Measurements from ENCODE around the gene VCAM1. TPM values are rescaled to one million over a fixed set of nuclear protein-coding genes. Genes with fewer than 3 reads are reported as not detected.

Gene VCAM1
- total and polyA plus RNA-seq, 7 experiments from 2014 or later: not detected

DNA sequence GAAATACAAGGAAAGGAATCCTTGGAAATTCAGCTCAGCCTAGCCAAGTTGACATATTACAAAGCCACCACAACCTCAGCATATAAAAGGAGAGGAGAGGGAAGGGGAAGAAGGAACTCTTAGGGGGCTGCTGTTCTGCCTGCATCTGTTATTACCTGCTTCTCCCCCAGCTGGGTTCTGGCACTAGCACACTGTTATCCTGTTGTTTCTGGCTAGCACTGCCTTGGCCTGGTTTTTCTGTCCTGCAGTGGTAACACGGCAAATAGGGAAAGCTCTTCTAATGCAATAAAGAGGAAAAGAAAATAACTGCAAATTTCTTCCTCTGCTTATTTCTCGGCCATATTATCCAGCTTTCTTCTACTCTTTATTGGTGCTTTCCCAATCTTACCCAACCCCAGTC lies 16.5 kb upstream of the VCAM1 start:
- H3K36me3 ChIP-seq (ENCODE audit: control insufficient read depth in 2 of 3, insufficient read depth in 3 of 3, low read length in 3 of 3): no peaks in the 10 kb centered on the region
- intact Hi-C loops (cut with micrococcal nuclease): no loop called here
- H3K27ac Mint-ChIP-seq: no peak overlapping the region
- H3K27me3 ChIP-seq (ENCODE audit: control insufficient read depth in 2 of 2, insufficient read depth in 2 of 2, low read length in 2 of 2): no peaks in the 10 kb centered on the region
- peaks cover 2 to 55% (median 32%) of the 10 kb centered on the region in 5 donors for H3K27me3 Mint-ChIP-seq
- H3K4me1 ChIP-seq (ENCODE audit: control insufficient read depth in 2 of 2, insufficient read depth in 2 of 2, low read length in 2 of 2): no peaks in the 10 kb centered on the region
- ChIA-PET POLR2A (no interaction called here), CTCF (no interaction called here)
- DNase-seq (no peak), ATAC-seq (no peak)
- no peaks in the 10 kb centered on the region for H3K9me3 ChIP-seq (ENCODE audit: control insufficient read depth in 2 of 3, low read length in 3 of 3)
- peak overlapping the region in 1 of 10 donors; percentile 17 for H3K4me3 Mint-ChIP-seq
- H3K27ac ChIP-seq (ENCODE audit: low read depth, low read length): no peak overlapping the region
- H3K36me3 Mint-ChIP-seq: peaks cover 0 to 9% (median 0%) of the 10 kb centered on the region in 5 donors
- H3K4me3 ChIP-seq (ENCODE audit: low read length): no peak overlapping the region
- H3K4me1 Mint-ChIP-seq: peaks cover 0 to 1% (median 0%) of the 10 kb centered on the region in 7 donors
- peaks cover 0 to 15% (median 4%) of the 10 kb centered on the region in 11 donors for H3K9me3 Mint-ChIP-seq

- H3K36me3 Mint-ChIP-seq: peaks cover 0 to 8% (median 0%) of the 10 kb centered on the region in 5 donors
- peaks cover 2 to 48% (median 29%) of the 10 kb centered on the region in 5 donors for H3K27me3 Mint-ChIP-seq
- POLR2A ChIA-PET: no interaction called here
Observed at GRCh38 chr1:100703716-100704115, 15.8 kb upstream of the VCAM1 start.

GRCh38 chr1:100704473-100704872 lies 15.1 kb upstream of the VCAM1 start:
- Mint-ChIP-seq H3K27me3 (peaks cover 0 to 43% (median 24%) of the 10 kb centered on the region in 5 donors), H3K4me1 (peaks cover 0 to 1% (median 0%) of the 10 kb centered on the region in 7 donors), H3K36me3 (peaks cover 0 to under 1% (median 0%) of the 10 kb centered on the region in 5 donors), H3K9me3 (peaks cover 0 to 2% (median 0%) of the 10 kb centered on the region in 11 donors), H3K27ac (no peak overlapping the region), H3K4me3 (no peak overlapping the region)
- Histone ChIP-seq H3K4me1 (ENCODE audit: control insufficient read depth in 2 of 2, insufficient read depth in 2 of 2, low read length in 2 of 2) (no peaks in the 10 kb centered on the region), H3K27ac (ENCODE audit: low read depth, low read length) (no peak overlapping the region), H3K36me3 (ENCODE audit: control insufficient read depth in 2 of 3, insufficient read depth in 3 of 3, low read length in 3 of 3) (no peaks in the 10 kb centered on the region), H3K27me3 (ENCODE audit: control insufficient read depth in 2 of 2, insufficient read depth in 2 of 2, low read length in 2 of 2) (no peaks in the 10 kb centered on the region), H3K9me3 (ENCODE audit: control insufficient read depth in 2 of 3, low read length in 3 of 3) (no peaks in the 10 kb centered on the region), H3K4me3 (ENCODE audit: low read length) (no peak overlapping the region)
- ATAC-seq (no peak), DNase-seq (no peak)
- intact Hi-C loops (cut with micrococcal nuclease): no loop called here
- ChIA-PET POLR2A (no interaction called here), CTCF (no interaction called here)

More at GRCh38 chr1:100703716-100704115, 15.8 kb upstream of the VCAM1 start:
- H3K27ac Mint-ChIP-seq: no peak overlapping the region
- H3K4me1 ChIP-seq (ENCODE audit: control insufficient read depth in 2 of 2, insufficient read depth in 2 of 2, low read length in 2 of 2): no peaks in the 10 kb centered on the region
- no peaks in the 10 kb centered on the region for H3K36me3 ChIP-seq (ENCODE audit: control insufficient read depth in 2 of 3, insufficient read depth in 3 of 3, low read length in 3 of 3)
- H3K4me1 Mint-ChIP-seq: peaks cover 0 to 1% (median 0%) of the 10 kb centered on the region in 7 donors
- H3K4me3 Mint-ChIP-seq: no peak overlapping the region
- H3K9me3 ChIP-seq (ENCODE audit: control insufficient read depth in 2 of 3, low read length in 3 of 3): no peaks in the 10 kb centered on the region
- peaks cover 0 to 9% (median 3%) of the 10 kb centered on the region in 11 donors for H3K9me3 Mint-ChIP-seq
- DNase-seq (no peak), ATAC-seq (no peak)
- H3K27ac ChIP-seq (ENCODE audit: low read depth, low read length): no peak overlapping the region
- no peak overlapping the region for H3K4me3 ChIP-seq (ENCODE audit: low read length)
- H3K27me3 ChIP-seq (ENCODE audit: control insufficient read depth in 2 of 2, insufficient read depth in 2 of 2, low read length in 2 of 2): no peaks in the 10 kb centered on the region
- CTCF ChIA-PET: no interaction called here
- intact Hi-C loops (cut with micrococcal nuclease): no loop called here

DNA sequence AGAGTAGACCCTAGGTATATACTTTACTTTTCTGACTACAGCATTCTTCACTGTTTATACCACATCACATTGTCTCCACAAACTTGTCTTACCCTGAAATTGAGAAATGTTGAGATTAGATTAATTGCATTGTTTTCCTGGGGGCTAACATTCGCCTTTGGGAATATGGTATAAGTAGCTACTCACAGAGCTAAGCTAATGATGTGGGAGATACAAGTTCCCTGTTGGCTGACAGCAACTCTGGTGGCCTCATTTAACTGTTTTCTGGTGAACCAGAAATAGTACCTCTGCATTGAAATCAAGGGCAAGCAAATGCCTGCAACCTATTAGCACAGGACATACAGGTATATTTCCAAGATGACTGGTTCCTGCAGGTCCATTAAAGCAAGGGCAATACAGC lies 13.2 kb upstream of the VCAM1 start:
- Mint-ChIP-seq H3K9me3 (no peaks in the 10 kb centered on the region), H3K27ac (no peak overlapping the region), H3K27me3 (peaks cover 5 to 40% (median 28%) of the 10 kb centered on the region in 5 donors), H3K4me1 (peaks cover 0 to 3% (median 0%) of the 10 kb centered on the region in 7 donors), H3K4me3 (no peak overlapping the region), H3K36me3 (no peaks in the 10 kb centered on the region)
- Histone ChIP-seq H3K4me3 (ENCODE audit: low read length) (no peak overlapping the region), H3K27me3 (ENCODE audit: control insufficient read depth in 2 of 2, insufficient read depth in 2 of 2, low read length in 2 of 2) (no peaks in the 10 kb centered on the region), H3K9me3 (ENCODE audit: control insufficient read depth in 2 of 3, low read length in 3 of 3) (no peaks in the 10 kb centered on the region), H3K27ac (ENCODE audit: low read depth, low read length) (no peak overlapping the region), H3K36me3 (ENCODE audit: control insufficient read depth in 2 of 3, insufficient read depth in 3 of 3, low read length in 3 of 3) (no peaks in the 10 kb centered on the region), H3K4me1 (ENCODE audit: control insufficient read depth in 2 of 2, insufficient read depth in 2 of 2, low read length in 2 of 2) (no peaks in the 10 kb centered on the region)
- CTCF ChIA-PET: no interaction called here
- intact Hi-C loops (cut with micrococcal nuclease): no loop called here
- ATAC-seq (no peak), DNase-seq (no peak)
- POLR2A ChIA-PET: no interaction called here

- peaks cover 0 to 5% of the 10 kb centered on the region in 2 donors for H3K4me1 ChIP-seq (ENCODE audit: control insufficient read depth in 2 of 2, insufficient read depth in 2 of 2, low read length in 2 of 2)
- no peak for DNase-seq
- H3K9me3 ChIP-seq (ENCODE audit: control insufficient read depth in 2 of 3, low read length in 3 of 3): no peaks in the 10 kb centered on the region
- H3K36me3 ChIP-seq (ENCODE audit: control insufficient read depth in 2 of 3, insufficient read depth in 3 of 3, low read length in 3 of 3): no peaks in the 10 kb centered on the region
- H3K9me3 Mint-ChIP-seq: no peaks in the 10 kb centered on the region
- intact Hi-C loops (cut with micrococcal nuclease): no loop called here
- H3K27me3 ChIP-seq (ENCODE audit: control insufficient read depth in 2 of 2, insufficient read depth in 2 of 2, low read length in 2 of 2): no peaks in the 10 kb centered on the region
- POLR2A ChIA-PET: no interaction called here
- no peak overlapping the region for H3K27ac ChIP-seq (ENCODE audit: low read depth, low read length)
- H3K4me3 ChIP-seq (ENCODE audit: low read length): no peak overlapping the region
- ATAC-seq: no peak
- no peak overlapping the region for H3K4me3 Mint-ChIP-seq
- peaks cover 5 to 37% (median 26%) of the 10 kb centered on the region in 5 donors for H3K27me3 Mint-ChIP-seq
- CTCF ChIA-PET: no interaction called here
- peaks cover 0 to 3% (median 0%) of the 10 kb centered on the region in 7 donors for H3K4me1 Mint-ChIP-seq
- no peak overlapping the region for H3K27ac Mint-ChIP-seq
- H3K36me3 Mint-ChIP-seq: no peaks in the 10 kb centered on the region
Observed at GRCh38 chr1:100706856-100707255, 12.7 kb upstream of the VCAM1 start.

DNA sequence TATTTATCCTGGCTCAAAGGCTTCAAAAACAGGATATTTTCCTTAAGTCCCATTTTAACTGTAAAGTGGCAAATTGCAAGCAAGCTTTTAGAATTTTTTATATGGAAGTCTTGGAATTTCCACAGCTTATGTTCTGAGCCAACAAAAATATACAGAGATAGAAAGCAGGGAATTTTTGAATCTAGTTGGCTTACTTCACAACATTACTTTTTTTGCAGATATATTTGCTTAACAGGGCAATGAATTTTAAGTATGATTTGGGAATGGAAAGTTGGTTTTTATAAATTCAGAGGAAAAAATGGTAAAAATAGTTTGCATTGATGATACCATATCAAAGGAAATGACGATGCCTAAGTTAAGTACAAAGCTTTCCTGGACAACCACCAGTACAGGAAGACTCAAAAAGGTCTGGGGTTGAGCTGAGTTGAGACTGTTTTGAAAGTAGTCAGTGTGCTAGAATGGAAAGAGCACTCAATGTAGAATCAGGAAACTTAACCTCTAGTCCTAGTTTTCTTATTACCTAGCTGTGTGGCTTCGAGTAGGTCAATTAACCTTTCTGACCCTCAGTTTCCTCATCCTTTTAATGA lies 11.0 kb upstream of the VCAM1 start:
- no peak overlapping the region for H3K4me3 Mint-ChIP-seq
- POLR2A ChIA-PET: no interaction called here
- peaks cover 5 to 37% (median 22%) of the 10 kb centered on the region in 5 donors for H3K27me3 Mint-ChIP-seq

More for the DNA sequence above, 11.0 kb upstream of the VCAM1 start:
- Histone ChIP-seq H3K4me1 (ENCODE audit: control insufficient read depth in 2 of 2, insufficient read depth in 2 of 2, low read length in 2 of 2) (peaks cover 0 to 18% of the 10 kb centered on the region in 2 donors), H3K9me3 (ENCODE audit: control insufficient read depth in 2 of 3, low read length in 3 of 3) (no peaks in the 10 kb centered on the region), H3K4me3 (ENCODE audit: low read length) (no peak overlapping the region), H3K27me3 (ENCODE audit: control insufficient read depth in 2 of 2, insufficient read depth in 2 of 2, low read length in 2 of 2) (no peaks in the 10 kb centered on the region), H3K27ac (ENCODE audit: low read depth, low read length) (no peak overlapping the region), H3K36me3 (ENCODE audit: control insufficient read depth in 2 of 3, insufficient read depth in 3 of 3, low read length in 3 of 3) (no peaks in the 10 kb centered on the region)
- Mint-ChIP-seq H3K27ac (no peak overlapping the region), H3K9me3 (no peaks in the 10 kb centered on the region), H3K36me3 (no peaks in the 10 kb centered on the region), H3K4me1 (peaks cover 0 to 12% (median 4%) of the 10 kb centered on the region in 7 donors)
- CTCF ChIA-PET: no interaction called here
- intact Hi-C loops (cut with micrococcal nuclease): no loop called here
- DNase-seq (no peak), ATAC-seq (no peak)

Data from naive thymus-derived CD4-positive, alpha-beta T cell (primary cell).